ENCODE measurements around the gene FRG2.

DNA sequence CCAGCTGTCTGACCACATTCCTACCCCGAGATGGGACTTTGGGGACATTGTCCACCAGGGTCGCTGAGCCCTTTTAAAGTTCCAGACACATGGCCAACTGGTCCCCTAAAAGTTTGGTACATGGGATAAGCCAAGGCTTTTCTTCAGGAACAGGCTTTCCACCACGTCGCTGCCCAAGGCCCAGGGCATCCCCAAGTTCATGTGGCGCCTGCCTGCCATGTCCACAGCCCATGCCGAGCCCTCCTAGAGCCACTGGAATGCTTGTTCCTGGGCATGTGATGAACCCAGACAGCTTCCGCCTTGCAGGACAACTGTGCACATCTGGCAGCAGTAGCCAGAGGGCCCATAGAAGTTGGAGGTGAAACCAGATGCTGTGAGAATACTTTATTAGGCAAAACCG lies 45.1 kb downstream of the FRG2 start:
- TF ChIP-seq TAF1 (IDR thresholded peaks at IDR 0.05; ENCODE audit: low read depth): no peak
- TF ChIP-seq MAX (IDR thresholded peaks at IDR 0.05): no peak
- TF ChIP-seq RAD21 (IDR thresholded peaks at IDR 0.05; ENCODE audit: low read depth): no peak
- no peak for TF ChIP-seq EP300 (IDR thresholded peaks at IDR 0.05; ENCODE audit: borderline replicate concordance)
- TF ChIP-seq ZBTB7A (IDR thresholded peaks at IDR 0.05; ENCODE audit: low read depth): no peak
- no peak for TF ChIP-seq CREB1 (IDR thresholded peaks at IDR 0.05; ENCODE audit: low read depth)
- no peak for TF ChIP-seq TCF12 (IDR thresholded peaks at IDR 0.05; ENCODE audit: low read depth)
- TF ChIP-seq, protein P1, sequence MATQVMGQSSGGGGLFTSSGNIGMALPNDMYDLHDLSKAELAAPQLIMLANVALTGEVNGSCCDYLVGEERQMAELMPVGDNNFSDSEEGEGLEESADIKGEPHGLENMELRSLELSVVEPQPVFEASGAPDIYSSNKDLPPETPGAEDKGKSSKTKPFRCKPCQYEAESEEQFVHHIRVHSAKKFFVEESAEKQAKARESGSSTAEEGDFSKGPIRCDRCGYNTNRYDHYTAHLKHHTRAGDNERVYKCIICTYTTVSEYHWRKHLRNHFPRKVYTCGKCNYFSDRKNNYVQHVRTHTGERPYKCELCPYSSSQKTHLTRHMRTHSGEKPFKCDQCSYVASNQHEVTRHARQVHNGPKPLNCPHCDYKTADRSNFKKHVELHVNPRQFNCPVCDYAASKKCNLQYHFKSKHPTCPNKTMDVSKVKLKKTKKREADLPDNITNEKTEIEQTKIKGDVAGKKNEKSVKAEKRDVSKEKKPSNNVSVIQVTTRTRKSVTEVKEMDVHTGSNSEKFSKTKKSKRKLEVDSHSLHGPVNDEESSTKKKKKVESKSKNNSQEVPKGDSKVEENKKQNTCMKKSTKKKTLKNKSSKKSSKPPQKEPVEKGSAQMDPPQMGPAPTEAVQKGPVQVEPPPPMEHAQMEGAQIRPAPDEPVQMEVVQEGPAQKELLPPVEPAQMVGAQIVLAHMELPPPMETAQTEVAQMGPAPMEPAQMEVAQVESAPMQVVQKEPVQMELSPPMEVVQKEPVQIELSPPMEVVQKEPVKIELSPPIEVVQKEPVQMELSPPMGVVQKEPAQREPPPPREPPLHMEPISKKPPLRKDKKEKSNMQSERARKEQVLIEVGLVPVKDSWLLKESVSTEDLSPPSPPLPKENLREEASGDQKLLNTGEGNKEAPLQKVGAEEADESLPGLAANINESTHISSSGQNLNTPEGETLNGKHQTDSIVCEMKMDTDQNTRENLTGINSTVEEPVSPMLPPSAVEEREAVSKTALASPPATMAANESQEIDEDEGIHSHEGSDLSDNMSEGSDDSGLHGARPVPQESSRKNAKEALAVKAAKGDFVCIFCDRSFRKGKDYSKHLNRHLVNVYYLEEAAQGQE (IDR thresholded peaks at IDR 0.05; ENCODE audit: low read depth): no peak
- no peak for TF ChIP-seq EGR1 (IDR thresholded peaks at IDR 0.05)
- TF ChIP-seq CEBPB (IDR thresholded peaks at IDR 0.05): no peak

Measured in Ishikawa (cell line).